GM21825 (cell line): ENCODE data around the gene CD83.

Experiments
- ATAC-seq: cut with Tn5 transposase; IDR thresholded peaks from one replicate; pipeline ENCODE4 v1.9.1; 2021; ENCODE audit warnings: mild to moderate bottlenecking, moderate library complexity; ENCODE audit not compliant: unreplicated experiment

The CD83 gene

DNA sequence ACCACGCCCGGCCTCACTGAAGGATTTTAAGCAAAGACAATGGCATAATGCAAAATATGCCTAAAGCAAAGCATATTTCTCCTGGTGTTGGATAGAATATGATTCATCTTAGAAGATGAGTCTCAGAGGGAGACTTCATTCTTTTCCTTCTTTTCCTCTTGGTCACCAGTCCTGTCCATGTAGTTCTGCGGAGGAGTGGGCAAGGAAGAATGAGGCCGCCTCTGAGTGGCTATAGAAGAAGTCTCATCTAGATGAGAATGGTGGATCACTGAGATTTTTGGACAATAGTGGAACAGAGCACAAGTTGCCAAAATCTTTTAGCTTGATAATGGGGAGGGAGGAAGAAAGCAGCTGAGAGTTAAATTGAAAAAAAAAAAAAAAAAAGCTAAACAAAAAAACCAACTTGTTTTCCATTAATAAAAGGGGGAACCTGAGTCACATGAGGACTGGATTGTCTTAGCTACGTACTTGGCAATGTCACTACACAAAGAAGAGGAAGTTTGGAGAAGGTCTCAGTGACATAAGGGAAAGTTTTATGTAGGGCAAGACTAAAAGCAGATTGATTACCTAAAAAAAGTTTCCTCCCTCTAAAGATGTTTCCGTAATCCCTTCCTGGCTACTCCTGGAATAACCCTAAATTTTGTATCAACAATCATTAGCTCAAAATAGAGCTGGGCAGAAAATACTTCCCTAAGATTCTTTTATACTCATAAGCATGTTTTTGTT is 6.0 kb downstream of the CD83 start:
- ATAC-seq, result no peak

DNA sequence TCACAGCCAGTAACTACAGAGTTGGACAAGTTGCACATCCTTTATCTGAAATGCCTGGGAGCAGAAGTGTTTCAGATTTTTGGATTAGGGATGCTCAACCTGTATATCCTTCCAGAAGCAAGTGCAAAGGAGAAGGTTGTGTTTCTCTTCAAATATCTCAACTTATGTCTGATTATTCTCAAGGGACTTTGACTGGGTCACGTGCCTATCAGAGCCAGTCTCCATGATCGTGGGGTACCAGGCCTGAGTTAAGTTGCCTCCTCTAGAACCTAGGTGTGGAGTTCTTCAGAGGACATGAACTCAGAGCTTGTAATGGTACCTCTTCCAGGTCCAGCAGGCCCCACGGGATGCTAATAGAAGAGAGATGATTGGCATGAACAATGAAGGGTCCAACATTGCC is 7.8 kb downstream of the CD83 start:
- ATAC-seq, result no peak

DNA sequence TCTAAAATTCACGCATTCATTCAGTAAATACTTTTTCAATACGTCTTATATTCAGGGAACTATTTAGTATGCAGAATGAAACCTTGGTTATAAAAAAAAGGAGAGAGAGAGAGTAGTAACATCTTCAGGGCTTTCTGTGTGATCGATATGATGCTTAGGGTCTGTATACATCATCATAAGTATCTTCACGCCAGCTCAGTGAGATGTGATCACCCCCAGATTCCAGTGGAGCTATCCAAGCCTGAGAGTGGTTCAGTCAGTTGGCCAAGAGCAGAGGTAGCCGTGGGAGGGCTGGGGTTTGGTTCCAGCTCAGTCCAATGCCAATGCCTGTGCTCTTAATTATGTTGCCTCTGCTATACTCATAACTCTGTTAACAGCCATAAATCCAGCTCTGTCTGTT is 8.6 kb downstream of the CD83 start:
- no peak for ATAC-seq

GRCh38 chr6:14127611-14128010 is 10.0 kb downstream of the CD83 start:
- ATAC-seq, result no peak

DNA sequence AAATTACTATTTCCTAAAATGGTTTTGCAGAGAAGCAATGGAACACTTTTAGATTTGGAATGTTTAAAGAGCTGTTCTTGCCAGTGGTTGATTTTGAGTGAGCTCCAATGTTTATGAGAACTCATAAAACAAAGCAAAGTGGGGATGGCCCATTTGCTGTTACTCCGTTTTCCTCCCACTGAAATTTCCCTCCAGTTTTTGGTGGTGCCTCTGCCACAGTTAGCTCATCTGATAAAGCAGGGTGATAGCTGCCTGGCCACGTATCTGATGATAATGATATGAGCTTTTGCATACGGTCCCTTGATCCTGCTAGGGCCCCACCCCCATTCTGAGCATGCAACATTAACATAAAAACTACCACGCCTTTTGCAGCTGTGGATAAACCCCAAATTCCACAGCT is 10.4 kb downstream of the CD83 start:
- no peak for ATAC-seq

- ATAC-seq, result no peak
Observed at GRCh38 chr6:14128746-14129145, 11.2 kb downstream of the CD83 start.

DNA sequence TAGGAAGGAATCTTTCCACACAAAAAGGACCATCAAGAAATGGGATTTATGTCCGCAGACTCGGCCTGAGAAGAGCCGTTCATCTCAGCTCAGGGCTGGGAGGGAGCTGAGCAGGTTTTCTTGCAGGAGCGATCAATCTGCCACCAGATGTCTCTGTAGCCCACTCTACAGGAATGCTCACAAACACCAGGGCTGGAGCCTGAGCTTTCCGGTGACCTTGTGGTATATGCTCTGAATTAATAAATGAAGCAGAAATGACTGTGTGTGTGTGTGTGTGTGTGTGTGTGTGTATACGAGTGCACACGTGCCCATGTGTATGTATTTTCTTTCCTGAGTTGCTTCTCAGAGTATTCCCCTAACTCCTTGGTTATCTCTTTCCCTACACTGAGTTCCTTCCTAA is 12.0 kb downstream of the CD83 start:
- ATAC-seq, result no peak

GRCh38 chr6:14130435-14131075 is 13.0 kb downstream of the CD83 start:
- no peak for ATAC-seq

DNA sequence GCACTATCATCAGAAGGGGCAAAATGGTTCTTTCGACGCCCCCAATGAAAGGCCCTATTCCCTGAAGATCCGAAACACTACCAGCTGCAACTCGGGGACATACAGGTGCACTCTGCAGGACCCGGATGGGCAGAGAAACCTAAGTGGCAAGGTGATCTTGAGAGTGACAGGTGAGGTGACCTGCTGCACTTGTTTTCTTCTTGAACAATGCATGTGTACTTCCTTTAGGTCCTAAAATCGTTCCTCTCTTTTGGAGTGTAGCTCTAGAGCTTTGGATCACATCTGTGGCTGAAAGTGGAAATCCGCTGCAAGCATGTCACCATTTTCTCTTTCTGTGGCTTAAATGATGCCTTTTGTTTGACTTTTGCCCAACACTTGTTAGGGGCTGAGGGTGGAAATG is 14.0 kb downstream of the CD83 start:
- no peak for ATAC-seq

DNA sequence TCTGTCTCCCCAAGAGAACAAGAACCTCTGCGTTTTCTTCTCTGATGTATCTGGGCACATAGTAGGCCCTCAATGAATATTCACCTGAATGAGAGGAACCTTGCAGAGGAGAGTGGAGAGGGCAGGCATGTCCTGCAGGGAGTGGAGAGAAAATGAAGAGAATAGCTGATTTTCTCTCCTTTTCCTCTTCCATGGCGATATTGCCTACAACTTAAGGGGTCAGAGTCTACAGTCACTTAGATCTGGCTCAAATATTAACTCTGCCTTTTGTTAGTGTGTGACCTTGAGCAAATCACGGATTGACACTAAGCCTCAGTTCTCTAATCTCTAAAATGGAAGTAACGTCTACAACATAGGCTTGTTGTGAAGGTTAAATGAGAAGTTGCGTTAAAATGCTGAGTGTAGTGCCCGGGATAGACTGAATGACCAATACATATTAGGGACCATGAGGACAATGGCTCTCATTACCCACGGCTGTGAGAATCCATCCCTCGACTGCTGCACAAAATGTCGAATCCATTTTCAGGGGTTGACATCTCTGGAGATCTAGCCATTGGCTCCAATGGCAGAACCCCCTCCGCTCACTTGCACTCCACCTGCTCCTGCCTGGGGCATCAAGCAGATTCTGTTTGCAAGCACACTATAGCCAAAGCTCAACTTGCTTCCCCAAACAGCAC is 14.8 kb downstream of the CD83 start:
- ATAC-seq, result no peak

- no peak for ATAC-seq
Observed at GRCh38 chr6:14132921-14133275, 15.3 kb downstream of the CD83 start.

GRCh38 chr6:14134211-14134910 is 16.8 kb downstream of the CD83 start:
- ATAC-seq, result no peak

DNA sequence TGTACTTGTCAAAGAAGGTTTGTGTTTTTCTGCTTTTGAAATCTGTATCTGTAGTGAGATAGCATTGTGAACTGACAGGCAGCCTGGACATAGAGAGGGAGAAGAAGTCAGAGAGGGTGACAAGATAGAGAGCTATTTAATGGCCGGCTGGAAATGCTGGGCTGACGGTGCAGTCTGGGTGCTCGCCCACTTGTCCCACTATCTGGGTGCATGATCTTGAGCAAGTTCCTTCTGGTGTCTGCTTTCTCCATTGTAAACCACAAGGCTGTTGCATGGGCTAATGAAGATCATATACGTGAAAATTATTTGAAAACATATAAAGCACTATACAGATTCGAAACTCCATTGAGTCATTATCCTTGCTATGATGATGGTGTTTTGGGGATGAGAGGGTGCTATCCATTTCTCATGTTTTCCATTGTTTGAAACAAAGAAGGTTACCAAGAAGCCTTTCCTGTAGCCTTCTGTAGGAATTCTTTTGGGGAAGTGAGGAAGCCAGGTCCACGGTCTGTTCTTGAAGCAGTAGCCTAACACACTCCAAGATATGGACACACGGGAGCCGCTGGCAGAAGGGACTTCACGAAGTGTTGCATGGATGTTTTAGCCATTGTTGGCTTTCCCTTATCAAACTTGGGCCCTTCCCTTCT is 18.4 kb downstream of the CD83 start:
- no peak for ATAC-seq

DNA sequence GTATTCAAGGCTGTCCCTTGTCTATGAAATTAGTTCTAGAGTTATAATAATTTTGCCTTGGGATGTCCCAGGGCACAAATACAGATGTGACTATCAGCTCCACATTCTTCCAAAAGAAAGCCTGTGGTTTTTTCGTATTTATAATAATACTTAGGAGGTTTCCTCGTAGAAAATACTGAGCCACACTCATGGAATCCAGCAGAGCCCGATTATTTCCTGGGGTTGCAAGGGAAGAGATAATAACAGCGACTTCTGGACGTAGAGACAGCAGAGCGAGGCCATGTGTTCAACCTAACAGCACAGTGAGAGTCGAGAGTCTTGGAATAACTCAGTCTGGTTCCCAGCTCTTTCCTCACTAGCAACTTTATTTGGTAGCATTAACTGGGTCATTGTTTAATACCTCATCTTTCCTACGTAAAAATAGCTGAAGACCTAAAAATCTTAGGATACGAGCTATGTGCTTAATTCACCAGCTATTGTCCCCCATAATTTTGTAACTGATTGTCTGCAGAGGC is 21.2 kb downstream of the CD83 start:
- no peak for ATAC-seq

- ATAC-seq, result no peak
Observed at GRCh38 chr6:14141351-14142062, 23.9 kb downstream of the CD83 start.

GRCh38 chr6:14142063-14142450 is 24.5 kb downstream of the CD83 start:
- ATAC-seq, result no peak

DNA sequence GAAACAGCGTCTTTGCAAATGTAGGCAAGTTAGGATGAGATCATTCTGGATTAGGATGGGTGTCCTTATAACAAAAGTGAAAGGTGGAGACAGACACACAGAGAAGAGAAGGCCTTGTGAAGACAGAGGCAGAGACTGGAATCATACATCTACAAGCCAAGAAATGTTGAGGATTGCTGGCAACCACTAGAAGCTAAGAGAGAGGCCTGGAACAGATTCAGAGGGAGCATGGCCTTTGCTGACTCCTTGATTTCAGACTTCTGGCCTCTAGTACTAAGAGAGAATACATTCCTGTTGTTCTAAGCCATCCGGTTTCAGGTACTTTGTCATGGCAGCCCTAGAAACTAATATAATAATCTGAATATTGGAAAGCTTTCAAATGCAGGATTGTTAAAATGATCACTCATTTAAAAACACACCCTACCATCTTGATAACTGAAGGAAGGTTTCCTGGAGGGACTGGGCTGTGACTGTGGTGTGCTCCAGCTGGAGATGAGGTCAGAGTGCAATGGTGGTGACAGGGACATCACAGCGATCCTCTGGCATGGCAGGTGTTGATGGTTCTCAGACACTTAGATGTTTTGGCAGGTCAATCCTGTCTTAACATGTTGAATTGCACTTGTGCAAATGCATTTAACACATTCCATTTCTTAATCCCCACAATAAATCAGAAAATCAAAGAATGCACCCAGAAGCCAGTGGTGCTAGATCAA is 25.1 kb downstream of the CD83 start:
- ATAC-seq, result no peak

DNA sequence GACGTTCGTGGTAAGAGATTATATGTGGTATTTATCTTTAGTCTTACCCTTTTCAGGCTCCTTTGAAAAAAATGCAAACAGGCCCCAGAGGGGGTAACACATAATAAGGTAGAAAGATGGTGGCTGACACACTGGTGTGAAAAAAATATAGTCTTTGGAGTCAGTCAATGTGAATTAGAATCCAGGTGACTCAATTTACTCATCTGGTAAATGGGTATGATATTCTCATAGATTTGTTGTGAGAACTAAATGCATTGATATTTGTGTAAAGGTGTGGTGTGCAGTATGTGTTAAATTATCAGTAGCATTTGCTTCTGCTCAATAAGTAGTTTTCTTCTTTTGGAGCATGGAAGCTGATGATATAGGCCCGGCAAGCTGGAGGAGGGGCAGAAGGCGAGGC is 25.7 kb downstream of the CD83 start:
- ATAC-seq, result no peak

GRCh38 chr6:14144678-14145113 is 27.1 kb downstream of the CD83 start:
- ATAC-seq, result peak; percentile 67
